ENCODE measurements around the gene IL23R. TPM values are rescaled to one million over a fixed set of nuclear protein-coding genes. Genes with fewer than 3 reads are reported as not detected.
A peak's percentile ranks its signal among the peaks of the same experiment; 100 is the strongest.

The IL23R gene
- polyA plus RNA-seq, 1 donor (not counting 4 experiments of a cell fraction or from before 2014, with no cell fraction given), result not detected

DNA sequence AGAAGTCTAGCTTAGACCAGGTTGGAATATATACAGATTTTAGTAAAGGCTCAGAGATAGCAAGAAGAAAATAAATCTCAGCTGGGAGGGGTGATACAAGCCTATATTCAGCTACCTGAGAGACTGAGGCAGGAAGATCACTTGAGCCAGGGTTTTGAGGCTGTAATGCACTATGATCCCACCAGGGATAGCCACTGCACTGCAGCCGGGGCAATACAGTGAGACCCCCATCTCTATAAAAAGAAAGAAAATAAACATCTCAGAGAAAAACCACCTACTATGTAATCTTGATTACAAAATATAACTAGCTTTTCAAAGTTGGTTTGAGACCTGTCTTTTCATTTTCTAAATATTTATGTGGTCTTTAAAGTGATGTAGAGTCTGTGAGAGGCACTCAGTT is 47.7 kb downstream of the IL23R start:
- H3K79me2 ChIP-seq (ENCODE audit: control insufficient read depth, insufficient read depth, low read length), result no peaks in the 10 kb centered on the region
- dilution Hi-C loops (cut with MboI; ENCODE audit: extremely low pct_ligation_motif_present, low sequenced_read_pairs), result no loop called here
- H3K9me1 ChIP-seq (ENCODE audit: control insufficient read depth, extremely low read depth, insufficient read depth, low read length), result no peaks in the 10 kb centered on the region
- no peak overlapping the region for H3K4me3 ChIP-seq (ENCODE audit: control insufficient read depth in 2 of 3, extremely low read depth in 1 of 3, insufficient read depth in 2 of 3, low read depth in 1 of 3, low read length in 3 of 3)
- H3K36me3 ChIP-seq (ENCODE audit: control insufficient read depth in 2 of 2, extremely low read depth in 1 of 2, insufficient read depth in 2 of 2, low read length in 2 of 2), result no peaks in the 10 kb centered on the region
- H3K9ac ChIP-seq (ENCODE audit: control insufficient read depth, extremely low read depth, insufficient read depth, low read length), result no peak overlapping the region
- H3K9me3 ChIP-seq (ENCODE audit: control insufficient read depth, low read depth, low read length), result no peaks in the 10 kb centered on the region
- DNase-seq (ENCODE audit: low read depth, low spot score), result no peak
- H3K27ac ChIP-seq (ENCODE audit: control insufficient read depth, insufficient read depth, low read length), result no peak overlapping the region
- H3K4me1 ChIP-seq (ENCODE audit: control insufficient read depth, extremely low read depth, insufficient read depth, low read length), result no peaks in the 10 kb centered on the region
- H4K20me1 ChIP-seq (ENCODE audit: control insufficient read depth, extremely low read depth, insufficient read depth, low read length), result no peaks in the 10 kb centered on the region
- no peak overlapping the region for H2AFZ ChIP-seq (ENCODE audit: control insufficient read depth, low read length)
- no peak for TF ChIP-seq EZH2 (IDR thresholded peaks at IDR 0.05; ENCODE audit: low read length)
- TF ChIP-seq, protein P1, sequence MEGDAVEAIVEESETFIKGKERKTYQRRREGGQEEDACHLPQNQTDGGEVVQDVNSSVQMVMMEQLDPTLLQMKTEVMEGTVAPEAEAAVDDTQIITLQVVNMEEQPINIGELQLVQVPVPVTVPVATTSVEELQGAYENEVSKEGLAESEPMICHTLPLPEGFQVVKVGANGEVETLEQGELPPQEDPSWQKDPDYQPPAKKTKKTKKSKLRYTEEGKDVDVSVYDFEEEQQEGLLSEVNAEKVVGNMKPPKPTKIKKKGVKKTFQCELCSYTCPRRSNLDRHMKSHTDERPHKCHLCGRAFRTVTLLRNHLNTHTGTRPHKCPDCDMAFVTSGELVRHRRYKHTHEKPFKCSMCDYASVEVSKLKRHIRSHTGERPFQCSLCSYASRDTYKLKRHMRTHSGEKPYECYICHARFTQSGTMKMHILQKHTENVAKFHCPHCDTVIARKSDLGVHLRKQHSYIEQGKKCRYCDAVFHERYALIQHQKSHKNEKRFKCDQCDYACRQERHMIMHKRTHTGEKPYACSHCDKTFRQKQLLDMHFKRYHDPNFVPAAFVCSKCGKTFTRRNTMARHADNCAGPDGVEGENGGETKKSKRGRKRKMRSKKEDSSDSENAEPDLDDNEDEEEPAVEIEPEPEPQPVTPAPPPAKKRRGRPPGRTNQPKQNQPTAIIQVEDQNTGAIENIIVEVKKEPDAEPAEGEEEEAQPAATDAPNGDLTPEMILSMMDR (optimal IDR thresholded peaks at IDR 0.05 in 1 of 3, IDR thresholded peaks at IDR 0.05 in 1 of 3, conservative IDR thresholded peaks at IDR 0.05 in 1 of 3; ENCODE audit: extremely low read depth in 1 of 3, insufficient read depth in 2 of 3, low read length in 3 of 3), result no peak
- H3K27me3 ChIP-seq (ENCODE audit: control insufficient read depth, extremely low read depth, insufficient read depth, low read length), result no peaks in the 10 kb centered on the region
- no peak for FAIRE-seq
- H3K4me2 ChIP-seq (ENCODE audit: control insufficient read depth, extremely low read depth, insufficient read depth, low read depth, low read length), result no peak overlapping the region

- Histone ChIP-seq H4K20me1 (ENCODE audit: control insufficient read depth, extremely low read depth, insufficient read depth, low read length) (no peaks in the 10 kb centered on the region), H3K36me3 (ENCODE audit: control insufficient read depth in 2 of 2, extremely low read depth in 1 of 2, insufficient read depth in 2 of 2, low read length in 2 of 2) (no peaks in the 10 kb centered on the region), H3K9me3 (ENCODE audit: control insufficient read depth, low read depth, low read length) (no peaks in the 10 kb centered on the region), H3K4me2 (ENCODE audit: control insufficient read depth, extremely low read depth, insufficient read depth, low read depth, low read length) (no peak overlapping the region), H3K27ac (ENCODE audit: control insufficient read depth, insufficient read depth, low read length) (no peak overlapping the region), H3K4me3 (ENCODE audit: control insufficient read depth in 2 of 3, extremely low read depth in 1 of 3, insufficient read depth in 2 of 3, low read depth in 1 of 3, low read length in 3 of 3) (no peak overlapping the region), H3K79me2 (ENCODE audit: control insufficient read depth, insufficient read depth, low read length) (no peaks in the 10 kb centered on the region), H3K27me3 (ENCODE audit: control insufficient read depth, extremely low read depth, insufficient read depth, low read length) (no peaks in the 10 kb centered on the region), H2AFZ (ENCODE audit: control insufficient read depth, low read length) (no peak overlapping the region), H3K9ac (ENCODE audit: control insufficient read depth, extremely low read depth, insufficient read depth, low read length) (no peak overlapping the region), H3K4me1 (ENCODE audit: control insufficient read depth, extremely low read depth, insufficient read depth, low read length) (no peaks in the 10 kb centered on the region), H3K9me1 (ENCODE audit: control insufficient read depth, extremely low read depth, insufficient read depth, low read length) (no peaks in the 10 kb centered on the region)
- TF ChIP-seq EZH2 (IDR thresholded peaks at IDR 0.05; ENCODE audit: low read length), result no peak
- TF ChIP-seq, protein P1 (optimal IDR thresholded peaks at IDR 0.05 in 1 of 3, IDR thresholded peaks at IDR 0.05 in 1 of 3, conservative IDR thresholded peaks at IDR 0.05 in 1 of 3; ENCODE audit: extremely low read depth in 1 of 3, insufficient read depth in 2 of 3, low read length in 3 of 3), result peak in 2 of 3 experiments; percentile 41 to 57
- dilution Hi-C loops (cut with MboI; ENCODE audit: extremely low pct_ligation_motif_present, low sequenced_read_pairs), result no loop called here
- no peak for DNase-seq (ENCODE audit: low read depth, low spot score)
- FAIRE-seq, result peak; percentile 71
Measured at GRCh38 chr1:67214420-67215174, 48.3 kb downstream of the IL23R start.
